Subcutaneous abdominal adipose tissue (tissue), 5 donors: ENCODE data around the gene MAEA.
A peak's percentile ranks its signal among the peaks of the same experiment; 100 is the strongest.

Source experiments
- H3K27ac ChIP-seq: one replicate; pipeline ENCODE4 v1.7.0; 2013; ENCODE audit warnings: low read depth, mild to moderate bottlenecking, inconsistent platforms, low read length, moderate library complexity
- H3K27me3 ChIP-seq, 5 donors: one replicate each; pipeline ENCODE4 v1.7.0; 2013; ENCODE audit warnings: low read length in 5 of 5, inconsistent platforms in 1 of 5; ENCODE audit not compliant: control insufficient read depth in 5 of 5, insufficient read depth in 4 of 5
- H3K36me3 ChIP-seq, 5 donors: one replicate each; pipeline ENCODE4 v1.7.0; 2013; ENCODE audit warnings: low read length in 5 of 5; ENCODE audit not compliant: control insufficient read depth in 5 of 5, insufficient read depth in 5 of 5
- H3K4me1 ChIP-seq, 5 donors: one replicate each; pipeline ENCODE4 v1.7.0; 2013; ENCODE audit warnings: low read length in 5 of 5, mild to moderate bottlenecking in 3 of 5, moderate library complexity in 1 of 5; ENCODE audit not compliant: control insufficient read depth in 5 of 5, insufficient read depth in 5 of 5
- H3K4me3 ChIP-seq, 5 donors: one replicate each; pipeline ENCODE4 v1.7.0; 2013; ENCODE audit warnings: low read length in 5 of 5, low read depth in 1 of 5
- H3K9ac ChIP-seq, 5 donors: one replicate each; pipeline ENCODE4 v1.7.0; 2013; ENCODE audit warnings: low read length in 5 of 5, mild to moderate bottlenecking in 4 of 5, moderate library complexity in 3 of 5
- H3K9me3 ChIP-seq, 5 donors: one replicate each; pipeline ENCODE4 v1.7.0; 2013; ENCODE audit warnings: low read length in 5 of 5; ENCODE audit not compliant: control insufficient read depth in 5 of 5
- donor health status: healthy.
- donor health status: healthy.
- donor health status: healthy.
- donor health status: healthy.
- donor health status: healthy.

Gene MAEA

GRCh38 chr4:1342003-1342402 lies 52.3 kb downstream of the MAEA start:
- Histone ChIP-seq H3K4me1 (peaks cover 0 to 17% (median 8%) of the 10 kb centered on the region in 5 donors), H3K27ac (no peak overlapping the region), H3K36me3 (peaks cover 0 to 46% (median 45%) of the 10 kb centered on the region in 5 donors), H3K4me3 (no peak overlapping the region), H3K9ac (no peak overlapping the region), H3K27me3 (no peaks in the 10 kb centered on the region), H3K9me3 (peaks cover 0 to 3% (median 0%) of the 10 kb centered on the region in 5 donors)

DNA sequence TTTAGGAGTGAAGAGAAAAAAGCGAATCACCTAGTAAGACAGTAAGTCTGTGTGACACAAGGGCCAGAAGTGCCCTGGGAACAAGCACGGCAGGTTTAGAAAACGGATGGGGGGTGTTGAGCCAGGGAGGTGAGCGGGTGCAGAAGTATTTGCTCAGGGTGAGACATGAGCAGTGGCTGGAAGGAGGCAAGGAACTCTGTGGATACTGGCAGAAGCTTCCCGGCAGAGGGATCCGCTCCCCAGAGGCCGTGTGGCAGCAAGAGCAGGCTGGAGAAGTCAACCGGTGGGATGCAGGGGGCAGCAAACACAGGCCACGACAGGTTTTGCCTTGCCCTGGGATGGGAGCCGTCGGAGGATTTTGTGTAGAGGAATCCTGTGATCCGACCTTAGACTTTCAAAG lies 55.0 kb downstream of the MAEA start:
- Histone ChIP-seq H3K4me1 (peaks cover 4 to 32% (median 20%) of the 10 kb centered on the region in 5 donors), H3K9me3 (no peaks in the 10 kb centered on the region), H3K9ac (no peak overlapping the region), H3K4me3 (no peak overlapping the region), H3K27ac (no peak overlapping the region), H3K36me3 (peaks cover 0 to 25% (median 24%) of the 10 kb centered on the region in 5 donors), H3K27me3 (no peaks in the 10 kb centered on the region)

DNA sequence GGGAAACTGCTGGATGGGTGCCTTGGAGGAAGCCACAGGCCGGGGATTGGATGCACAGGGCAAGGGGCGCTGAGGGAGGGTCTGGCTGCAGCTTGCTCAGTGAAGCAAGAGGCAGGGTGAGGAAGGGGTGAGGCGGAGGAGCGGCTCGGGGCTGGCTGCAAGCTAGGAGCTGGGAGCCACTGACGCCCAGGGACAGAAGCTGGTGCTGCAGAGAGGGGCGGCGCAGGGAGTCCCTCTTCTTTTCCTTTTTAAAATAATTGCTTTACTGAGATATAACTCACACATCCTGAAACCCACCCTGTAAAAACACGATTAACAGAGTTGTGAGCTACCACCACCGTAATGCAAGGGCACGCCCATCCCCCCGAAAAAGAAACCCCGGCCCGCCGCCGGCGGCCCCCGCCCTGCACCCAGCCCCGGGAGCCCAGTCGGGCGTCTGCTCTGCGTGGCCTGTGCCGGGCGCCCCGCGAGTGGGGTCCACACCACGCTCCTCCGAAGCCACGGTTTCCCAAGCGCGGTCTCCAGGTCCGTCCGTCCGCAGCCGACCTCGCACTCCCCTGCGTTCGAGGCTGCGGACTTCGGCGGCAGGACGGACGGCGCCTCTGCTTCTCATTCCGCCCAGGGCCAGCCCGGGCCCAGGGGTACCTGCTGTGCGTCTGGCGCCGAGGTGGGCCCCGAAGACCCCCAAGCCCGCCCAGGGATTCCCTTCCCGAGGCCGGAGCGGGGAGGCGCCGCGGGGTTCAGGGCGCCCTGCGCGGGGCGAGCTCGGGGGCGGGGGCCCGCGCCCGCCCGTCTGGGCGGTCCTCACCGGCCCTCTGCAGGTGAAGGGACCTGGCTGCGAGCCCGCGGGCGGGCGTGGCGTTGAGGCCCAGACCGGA lies 56.5 kb downstream of the MAEA start:
- H3K9me3 ChIP-seq = no peaks in the 10 kb centered on the region
- peak overlapping the region; percentile 66 to 88 (median 73) for H3K4me3 ChIP-seq

GRCh38 chr4:1346781-1347409 lies 57.2 kb downstream of the MAEA start, which contains the start of gene UVSSA:
UVSSA (plus strand) TSS chr4:1347208; CDS start chr4:1348092, 884 bp downstream.
- H3K9me3 ChIP-seq = no peaks in the 10 kb centered on the region
- H3K9ac ChIP-seq = peak within 1 kb of the TSS; percentile 16 to 91 (median 89)
- no peaks in the 10 kb centered on the region for H3K27me3 ChIP-seq
- H3K36me3 ChIP-seq = peaks cover 0 to 16% (median 13%) of the 10 kb centered on the region in 5 donors
- peak within 1 kb of the TSS; percentile 72 to 88 (median 82) for H3K4me3 ChIP-seq
- peak within 1 kb of the TSS; percentile 88 for H3K27ac ChIP-seq
- H3K4me1 ChIP-seq = peaks cover 4 to 36% (median 23%) of the 10 kb centered on the region in 5 donors

More for the DNA sequence above, 56.5 kb downstream of the MAEA start:
- H3K27ac ChIP-seq = peak overlapping the region; percentile 76
- peak overlapping the region; percentile 16 to 91 (median 80) for H3K9ac ChIP-seq
- H3K4me1 ChIP-seq = peaks cover 4 to 32% (median 20%) of the 10 kb centered on the region in 5 donors
- no peaks in the 10 kb centered on the region for H3K27me3 ChIP-seq
- peaks cover 0 to 20% (median 17%) of the 10 kb centered on the region in 5 donors for H3K36me3 ChIP-seq

DNA sequence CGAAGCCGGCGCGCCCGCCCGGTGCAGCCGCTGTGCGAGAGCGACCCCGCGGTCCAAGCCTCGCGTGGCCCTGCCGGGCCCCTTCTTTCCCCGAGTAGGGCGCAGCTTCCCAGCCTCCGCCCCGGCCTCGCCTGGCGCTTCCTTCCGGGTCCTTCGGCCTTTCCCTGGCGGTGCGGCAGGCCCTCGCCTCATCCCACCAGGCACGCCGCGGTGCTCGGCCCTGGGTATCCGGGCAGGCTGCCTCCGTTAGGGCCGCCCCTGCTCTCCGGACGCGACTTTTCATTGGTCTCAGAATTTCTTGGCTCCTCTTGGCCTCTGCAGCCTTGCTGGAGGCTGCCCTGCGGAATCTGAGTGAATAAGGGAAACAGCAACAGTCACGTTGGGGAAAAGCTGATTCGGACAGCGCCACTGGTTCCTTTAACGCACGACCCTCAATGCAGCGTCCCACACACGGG lies 57.7 kb downstream of the MAEA start:
- no peaks in the 10 kb centered on the region for H3K9me3 ChIP-seq
- no peaks in the 10 kb centered on the region for H3K27me3 ChIP-seq
- peak overlapping the region; percentile 52 to 85 (median 78) for H3K4me3 ChIP-seq
- peaks cover 0 to 21% (median 15%) of the 10 kb centered on the region in 5 donors for H3K36me3 ChIP-seq
- peak overlapping the region; percentile 5 to 90 (median 89) for H3K9ac ChIP-seq
- H3K27ac ChIP-seq = peak overlapping the region; percentile 88
- peaks cover 4 to 38% (median 23%) of the 10 kb centered on the region in 5 donors for H3K4me1 ChIP-seq

DNA sequence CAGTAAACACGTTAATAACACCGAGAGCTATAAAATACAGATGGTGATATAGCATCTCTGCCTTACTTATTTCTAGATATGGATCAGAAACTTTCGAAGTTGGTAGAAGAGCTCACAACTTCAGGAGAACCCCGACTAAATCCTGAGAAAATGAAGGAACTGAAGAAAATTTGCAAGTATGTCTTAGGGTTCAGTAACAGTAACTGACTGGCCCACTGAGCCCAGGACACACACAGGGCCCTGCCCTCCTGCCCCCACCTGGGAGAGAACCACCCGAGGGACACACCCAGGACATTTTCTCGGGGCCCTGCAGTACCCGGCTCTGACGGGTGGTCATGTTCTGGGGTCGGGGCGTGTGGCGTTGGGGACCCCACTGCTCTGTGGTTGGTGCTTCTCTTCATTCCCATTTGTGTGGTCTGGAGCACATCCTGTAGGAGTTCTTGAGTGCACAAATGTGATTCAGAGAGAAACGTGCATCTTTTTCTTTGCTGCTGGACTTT lies 58.4 kb downstream of the MAEA start:
- H3K9me3 ChIP-seq = no peaks in the 10 kb centered on the region
- no peaks in the 10 kb centered on the region for H3K27me3 ChIP-seq
- H3K36me3 ChIP-seq = peaks cover 0 to 27% (median 21%) of the 10 kb centered on the region in 5 donors
- peak overlapping the region; percentile 88 for H3K27ac ChIP-seq
- peaks cover 4 to 38% (median 23%) of the 10 kb centered on the region in 5 donors for H3K4me1 ChIP-seq
- peak overlapping the region; percentile 5 to 90 (median 89) for H3K9ac ChIP-seq
- peak overlapping the region; percentile 52 to 85 (median 78) for H3K4me3 ChIP-seq

GRCh38 chr4:1348746-1349145 lies 59.1 kb downstream of the MAEA start:
- H3K27me3 ChIP-seq = no peaks in the 10 kb centered on the region
- peaks cover 4 to 38% (median 23%) of the 10 kb centered on the region in 5 donors for H3K4me1 ChIP-seq
- no peaks in the 10 kb centered on the region for H3K9me3 ChIP-seq
- H3K27ac ChIP-seq = no peak overlapping the region
- peaks cover 0 to 33% (median 27%) of the 10 kb centered on the region in 5 donors for H3K36me3 ChIP-seq
- H3K9ac ChIP-seq = no peak overlapping the region
- H3K4me3 ChIP-seq = no peak overlapping the region

- Histone ChIP-seq H3K36me3 (peaks cover 0 to 37% (median 30%) of the 10 kb centered on the region in 5 donors), H3K4me1 (peaks cover 4 to 38% (median 23%) of the 10 kb centered on the region in 5 donors), H3K4me3 (no peak overlapping the region), H3K9me3 (no peaks in the 10 kb centered on the region), H3K27me3 (no peaks in the 10 kb centered on the region), H3K9ac (peak overlapping the region in 1 of 5 donors; percentile 26), H3K27ac (no peak overlapping the region)
Observed at GRCh38 chr4:1349359-1350168, 59.9 kb downstream of the MAEA start.

GRCh38 chr4:1350169-1350520 lies 60.5 kb downstream of the MAEA start:
- Histone ChIP-seq H3K9me3 (no peaks in the 10 kb centered on the region), H3K9ac (peak overlapping the region in 2 of 5 donors; percentile 13 to 56), H3K4me3 (no peak overlapping the region), H3K27me3 (no peaks in the 10 kb centered on the region), H3K27ac (no peak overlapping the region), H3K36me3 (peaks cover 0 to 43% (median 36%) of the 10 kb centered on the region in 5 donors), H3K4me1 (peaks cover 4 to 35% (median 23%) of the 10 kb centered on the region in 5 donors)
